Measurements from ENCODE around the gene NREP. TPM values are rescaled to one million over a fixed set of nuclear protein-coding genes. Genes with fewer than 3 reads are reported as not detected.

Gene NREP
- total RNA-seq, 1 experiment from 2014 or later: 6.0 TPM

- TF ChIP-seq EZH2phosphoT487 (IDR thresholded peaks at IDR 0.05; ENCODE audit: borderline replicate concordance) (no peak), POLR2A (IDR thresholded peaks at IDR 0.05; ENCODE audit: borderline replicate concordance, extremely low read depth, insufficient read depth, insufficient read length) (no peak), YY1 (IDR thresholded peaks at IDR 0.05; ENCODE audit: extremely low read depth, insufficient replicate concordance, low read depth, low read length) (no peak)
These were observed at the start of gene NREP (continued) for GRCh38 chr5:111756581-111757354.

- CTCF ChIA-PET: no interaction called here
- H3K4me3 ChIP-seq (replicated peaks in 1 of 2; ENCODE audit: low read depth in 1 of 2, low read length in 2 of 2): no peak overlapping the region
- no peak overlapping the region for H3K4me2 ChIP-seq (ENCODE audit: low read length)
- no peaks in the 10 kb centered on the region for H4K20me1 ChIP-seq (ENCODE audit: insufficient read depth)
- TF ChIP-seq MAX (IDR thresholded peaks at IDR 0.05) (no peak), SRF (IDR thresholded peaks at IDR 0.05; ENCODE audit: low read depth) (no peak), EZH2 (IDR thresholded peaks at IDR 0.05) (no peak), RAD21 (IDR thresholded peaks at IDR 0.05; ENCODE audit: low read depth) (no peak), YY1 (IDR thresholded peaks at IDR 0.05; ENCODE audit: extremely low read depth, insufficient replicate concordance, low read depth, low read length) (no peak), CTCF (IDR thresholded peaks at IDR 0.05 in 2 of 3, conservative IDR thresholded peaks at IDR 0.05 in 1 of 3; ENCODE audit: borderline replicate concordance in 1 of 3, insufficient read depth in 1 of 3, low read depth in 2 of 3, low read length in 2 of 3) (no peak), EZH2phosphoT487 (IDR thresholded peaks at IDR 0.05; ENCODE audit: borderline replicate concordance) (no peak), FOSL1 (IDR thresholded peaks at IDR 0.05; ENCODE audit: low read depth) (no peak), EGR1 (IDR thresholded peaks at IDR 0.05; ENCODE audit: low read depth) (no peak), SP1 (IDR thresholded peaks at IDR 0.05; ENCODE audit: low read depth) (no peak), ZNF274 (IDR thresholded peaks at IDR 0.05; ENCODE audit: low read depth, low read length) (no peak), ZFX (IDR thresholded peaks at IDR 0.05) (no peak), JUND (IDR thresholded peaks at IDR 0.05) (no peak), POLR2AphosphoS5 (IDR thresholded peaks at IDR 0.05; ENCODE audit: low read depth, low read length) (no peak), TCF7L2 (IDR thresholded peaks at IDR 0.05; ENCODE audit: borderline replicate concordance, extremely low read depth, insufficient read depth, insufficient read length) (no peak), CBX3 (IDR thresholded peaks at IDR 0.05; ENCODE audit: low read depth) (no peak), CEBPB (IDR thresholded peaks at IDR 0.05; ENCODE audit: low read depth) (no peak), SIN3A (IDR thresholded peaks at IDR 0.05; ENCODE audit: low read depth) (no peak)
- TF ChIP-seq, protein P1, sequence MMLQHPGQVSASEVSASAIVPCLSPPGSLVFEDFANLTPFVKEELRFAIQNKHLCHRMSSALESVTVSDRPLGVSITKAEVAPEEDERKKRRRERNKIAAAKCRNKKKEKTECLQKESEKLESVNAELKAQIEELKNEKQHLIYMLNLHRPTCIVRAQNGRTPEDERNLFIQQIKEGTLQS (IDR thresholded peaks at IDR 0.05): no peak
- TF ChIP-seq, protein P2, sequence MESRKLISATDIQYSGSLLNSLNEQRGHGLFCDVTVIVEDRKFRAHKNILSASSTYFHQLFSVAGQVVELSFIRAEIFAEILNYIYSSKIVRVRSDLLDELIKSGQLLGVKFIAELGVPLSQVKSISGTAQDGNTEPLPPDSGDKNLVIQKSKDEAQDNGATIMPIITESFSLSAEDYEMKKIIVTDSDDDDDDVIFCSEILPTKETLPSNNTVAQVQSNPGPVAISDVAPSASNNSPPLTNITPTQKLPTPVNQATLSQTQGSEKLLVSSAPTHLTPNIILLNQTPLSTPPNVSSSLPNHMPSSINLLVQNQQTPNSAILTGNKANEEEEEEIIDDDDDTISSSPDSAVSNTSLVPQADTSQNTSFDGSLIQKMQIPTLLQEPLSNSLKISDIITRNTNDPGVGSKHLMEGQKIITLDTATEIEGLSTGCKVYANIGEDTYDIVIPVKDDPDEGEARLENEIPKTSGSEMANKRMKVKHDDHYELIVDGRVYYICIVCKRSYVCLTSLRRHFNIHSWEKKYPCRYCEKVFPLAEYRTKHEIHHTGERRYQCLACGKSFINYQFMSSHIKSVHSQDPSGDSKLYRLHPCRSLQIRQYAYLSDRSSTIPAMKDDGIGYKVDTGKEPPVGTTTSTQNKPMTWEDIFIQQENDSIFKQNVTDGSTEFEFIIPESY (IDR thresholded peaks at IDR 0.05; ENCODE audit: extremely low read depth, insufficient replicate concordance, low read length): no peak
- ATAC-seq: no peak
- no peak overlapping the region for H3K9ac ChIP-seq (ENCODE audit: low read length)
- H3K27ac ChIP-seq (ENCODE audit: low read depth, low read length): no peak overlapping the region
- no peaks in the 10 kb centered on the region for H3K27me3 ChIP-seq (ENCODE audit: insufficient read depth, low read length)
- POLR2A ChIA-PET: no interaction called here
- no peak for DNase-seq (ENCODE audit: low read depth, low spot score)
- intact Hi-C loops (cut with micrococcal nuclease): no loop called here
- no peaks in the 10 kb centered on the region for H3K4me1 ChIP-seq (ENCODE audit: control insufficient read depth in 1 of 2, insufficient read depth in 2 of 2, low read length in 2 of 2)
- H3K9me3 ChIP-seq (ENCODE audit: control insufficient read depth in 1 of 2, insufficient read depth in 1 of 2, low read depth in 1 of 2, low read length in 2 of 2): no peaks in the 10 kb centered on the region
- H3K9me2 ChIP-seq (ENCODE audit: insufficient read depth): no peaks in the 10 kb centered on the region
- no peaks in the 10 kb centered on the region for H3K36me3 ChIP-seq (ENCODE audit: control insufficient read depth in 1 of 2, insufficient read depth in 2 of 2, low read length in 2 of 2)
- RAD21 ChIA-PET (ENCODE audit: low non-redundant PET in 1 of 2, low total read pairs in 2 of 2, uncharacterized antibody in 2 of 2, unreplicated experiment in 2 of 2): no interaction called here
- no TSS peak for BruUV-seq (replicated peaks)
- H2AFZ ChIP-seq (ENCODE audit: low read depth, low read length, poor library complexity, severe bottlenecking): no peak overlapping the region
- no peaks in the 10 kb centered on the region for H3K79me2 ChIP-seq (ENCODE audit: insufficient read depth, low read length)
These were observed 49.8 kb upstream of the NREP start for GRCh38 chr5:111806753-111807152.
